Muscle of back (tissue), 11 donors: ENCODE results near the gene RPP30. TPM values are rescaled to one million over a fixed set of nuclear protein-coding genes. Genes with fewer than 3 reads are reported as not detected.
"Not testable (repeated sequence)": the region's sequence is repeated elsewhere in the genome, so short reads cannot be mapped to it uniquely, and the experiment has no call there.

Experiments
- DNase-seq, 3 donors: peaks; one replicate each; pipeline versions ENCODE4 v3.0.0 to v3.0.0-alpha.2; 2013
- polyA plus RNA-seq, 10 donors: library from polyadenylated mRNA; unstranded; fragments of 120-200 nt; gene quantifications; one replicate each; pipeline ENCODE4 v1.2.1, GENCODE V29; 2013; ENCODE audit not compliant: insufficient read length in 10 of 10

RPP30 gene
- polyA plus RNA-seq, 10 donors: 32.1 to 41.7 (median 37.6) TPM

GRCh38 chr10:90866050-90866598 lies 5.7 kb upstream of the RPP30 start:
- DNase-seq: no peak

- peak; percentile 52 to 84 (median 71) for DNase-seq
Measured at GRCh38 chr10:90871279-90871765, 452 bp upstream of the RPP30 start.

- no peak for DNase-seq
Measured at GRCh38 chr10:90872648-90873020, 860 bp downstream of the RPP30 start.

GRCh38 chr10:90879062-90879461 lies 7.3 kb downstream of the RPP30 start:
- no peak for DNase-seq

- DNase-seq: peak; percentile 35 to 51 (median 37)
Measured at GRCh38 chr10:90880059-90880719, 8.4 kb downstream of the RPP30 start.

GRCh38 chr10:90884431-90884830 lies 12.7 kb downstream of the RPP30 start:
- DNase-seq: peak; percentile 38 to 70 (median 51)

GRCh38 chr10:90885176-90885575 lies 13.4 kb downstream of the RPP30 start:
- DNase-seq: peak in 2 of 3 donors; percentile 10 to 33

GRCh38 chr10:90887555-90887954 lies 15.8 kb downstream of the RPP30 start:
- no peak for DNase-seq

GRCh38 chr10:90888387-90888786 lies 16.6 kb downstream of the RPP30 start:
- no peak for DNase-seq

- DNase-seq: no peak
Measured at GRCh38 chr10:90889636-90890035, 17.9 kb downstream of the RPP30 start.

GRCh38 chr10:90890347-90890746 lies 18.6 kb downstream of the RPP30 start:
- no peak for DNase-seq

- no peak for DNase-seq
Measured at GRCh38 chr10:90893190-90893589, 21.4 kb downstream of the RPP30 start.

- not testable (repeated sequence) for DNase-seq
Measured at GRCh38 chr10:90896916-90897315, 25.1 kb downstream of the RPP30 start.

- DNase-seq: no peak
Measured at GRCh38 chr10:90905925-90906324, 34.2 kb downstream of the RPP30 start.

GRCh38 chr10:90906596-90906995 lies 34.8 kb downstream of the RPP30 start:
- DNase-seq: no peak

- peak; percentile 77 to 85 (median 81) for DNase-seq
Measured at GRCh38 chr10:90911133-90912051, 39.6 kb downstream of the RPP30 start.

GRCh38 chr10:90912174-90912573 lies 40.4 kb downstream of the RPP30 start:
- no peak for DNase-seq

- DNase-seq: no peak
Measured at GRCh38 chr10:90912854-90913479, 41.2 kb downstream of the RPP30 start.

GRCh38 chr10:90913774-90914420 lies 42.1 kb downstream of the RPP30 start:
- DNase-seq: no peak

- DNase-seq: no peak
Measured at GRCh38 chr10:90914992-90915765, 43.4 kb downstream of the RPP30 start.

- no peak for DNase-seq
Measured at GRCh38 chr10:90915766-90916075, 43.9 kb downstream of the RPP30 start.
